ENCODE data around the gene ENDOV.

DNA sequence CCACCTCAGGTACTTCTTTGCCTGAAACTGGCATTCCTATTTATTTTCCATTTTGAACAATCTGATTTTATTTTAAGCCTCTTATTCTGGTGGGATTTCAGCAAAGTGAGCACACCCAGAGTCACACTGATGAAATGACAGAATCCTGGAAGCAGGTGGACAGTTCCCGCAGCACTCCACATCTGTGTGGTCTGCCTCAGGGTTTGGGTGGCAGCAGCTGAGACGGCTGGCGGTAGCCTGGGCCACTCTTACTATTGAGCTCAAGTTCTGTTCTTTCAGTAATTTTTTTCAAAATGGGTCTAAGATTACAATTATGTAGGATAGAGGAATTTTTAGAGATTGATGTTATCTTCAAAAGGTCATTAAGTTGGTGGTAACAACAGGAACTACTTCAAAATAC lies 32.5 kb upstream of the ENDOV start:
- TF ChIP-seq EP300 (IDR thresholded peaks at IDR 0.05): no peak
- TF ChIP-seq, protein P1, sequence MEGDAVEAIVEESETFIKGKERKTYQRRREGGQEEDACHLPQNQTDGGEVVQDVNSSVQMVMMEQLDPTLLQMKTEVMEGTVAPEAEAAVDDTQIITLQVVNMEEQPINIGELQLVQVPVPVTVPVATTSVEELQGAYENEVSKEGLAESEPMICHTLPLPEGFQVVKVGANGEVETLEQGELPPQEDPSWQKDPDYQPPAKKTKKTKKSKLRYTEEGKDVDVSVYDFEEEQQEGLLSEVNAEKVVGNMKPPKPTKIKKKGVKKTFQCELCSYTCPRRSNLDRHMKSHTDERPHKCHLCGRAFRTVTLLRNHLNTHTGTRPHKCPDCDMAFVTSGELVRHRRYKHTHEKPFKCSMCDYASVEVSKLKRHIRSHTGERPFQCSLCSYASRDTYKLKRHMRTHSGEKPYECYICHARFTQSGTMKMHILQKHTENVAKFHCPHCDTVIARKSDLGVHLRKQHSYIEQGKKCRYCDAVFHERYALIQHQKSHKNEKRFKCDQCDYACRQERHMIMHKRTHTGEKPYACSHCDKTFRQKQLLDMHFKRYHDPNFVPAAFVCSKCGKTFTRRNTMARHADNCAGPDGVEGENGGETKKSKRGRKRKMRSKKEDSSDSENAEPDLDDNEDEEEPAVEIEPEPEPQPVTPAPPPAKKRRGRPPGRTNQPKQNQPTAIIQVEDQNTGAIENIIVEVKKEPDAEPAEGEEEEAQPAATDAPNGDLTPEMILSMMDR (IDR thresholded peaks at IDR 0.05): no peak

Measured in stomach (tissue), 4 donors.